Tibial nerve (tissue), 4 donors: ENCODE results near the gene GOLGA6L7. TPM values are rescaled to one million over a fixed set of nuclear protein-coding genes. Genes with fewer than 3 reads are reported as not detected.

Experiments
- DNase-seq, 2 donors: peaks; one replicate each; pipeline ENCODE4 v3.0.0-alpha.2; 2019; ENCODE audit warnings: low spot score in 2 of 2
- H3K27ac ChIP-seq, 4 donors: fragments of 200-600 bp; sonication (generic) in 3 of 4; one replicate each; pipeline ENCODE4 v1.5.1; 2017 to 2019; ENCODE audit warnings: mild to moderate bottlenecking in 1 of 4
- H3K27me3 ChIP-seq, 2 donors: fragments of 200-600 bp; sonication (generic) in 1 of 2; one replicate each; pipeline versions ENCODE4 v1.5.1 to v1.6.0; 2017 to 2019
- H3K36me3 ChIP-seq, 3 donors: fragments of 200-600 bp; sonication (generic); one replicate each; pipeline ENCODE4 v1.5.1; 2018 to 2019
- H3K4me1 ChIP-seq, 4 donors: fragments of 200-600 bp; sonication (generic) in 3 of 4; one replicate each; pipeline ENCODE4 v1.5.1; 2017 to 2019
- H3K4me3 ChIP-seq, 4 donors: fragments of 200-600 bp; sonication (generic) in 3 of 4; one replicate each; pipeline ENCODE4 v1.5.1; 2017 to 2019; ENCODE audit warnings: mild to moderate bottlenecking in 1 of 4, moderate library complexity in 1 of 4
- H3K9me3 ChIP-seq, 4 donors: fragments of 200-600 bp; sonication (generic) in 3 of 4; one replicate each; pipeline ENCODE4 v1.5.1; 2017 to 2019
- EP300 ChIP-seq, 2 donors: sonication (generic); formaldehyde crosslinking; IDR thresholded peaks; one replicate each; pipeline ENCODE4 v1.6.1; 2017; ENCODE audit warnings: antibody characterized with exemption in 2 of 2, mild to moderate bottlenecking in 1 of 2
- POLR2A ChIP-seq, 2 donors: fragments of 450-650 bp; IDR thresholded peaks; one replicate each; pipeline ENCODE4 v1.6.1; 2017; ENCODE audit warnings: antibody characterized with exemption in 2 of 2, mild to moderate bottlenecking in 2 of 2, moderate library complexity in 2 of 2
- WGBS, 2 donors: methylation state at CpG; one replicate each; pipeline ENCODE4 v1.1.5; 2018; 5-methylcytosine and 5-hydroxymethylcytosine counted together
- total RNA-seq, 4 donors: library from RNA; depleted of rRNA; stranded (reverse); fragments of >200 nt; gene quantifications; one replicate each; pipeline ENCODE4 v1.1.0, GENCODE V29; 2016
- TF ChIP-seq, protein P1 (sequence below), 5 experiments: fragments of 200-600 bp in 3 of 5; fragments of 450-650 bp in 2 of 5; sonication (generic) in 3 of 5; IDR thresholded peaks; one replicate each; pipeline ENCODE4 v1.5.1; 2016 to 2019; ENCODE audit warnings: antibody characterized with exemption in 5 of 5, mild to moderate bottlenecking in 3 of 5, moderate library complexity in 2 of 5

The GOLGA6L7 gene
- total RNA-seq, 4 donors from 2014 or later, result not detected

DNA sequence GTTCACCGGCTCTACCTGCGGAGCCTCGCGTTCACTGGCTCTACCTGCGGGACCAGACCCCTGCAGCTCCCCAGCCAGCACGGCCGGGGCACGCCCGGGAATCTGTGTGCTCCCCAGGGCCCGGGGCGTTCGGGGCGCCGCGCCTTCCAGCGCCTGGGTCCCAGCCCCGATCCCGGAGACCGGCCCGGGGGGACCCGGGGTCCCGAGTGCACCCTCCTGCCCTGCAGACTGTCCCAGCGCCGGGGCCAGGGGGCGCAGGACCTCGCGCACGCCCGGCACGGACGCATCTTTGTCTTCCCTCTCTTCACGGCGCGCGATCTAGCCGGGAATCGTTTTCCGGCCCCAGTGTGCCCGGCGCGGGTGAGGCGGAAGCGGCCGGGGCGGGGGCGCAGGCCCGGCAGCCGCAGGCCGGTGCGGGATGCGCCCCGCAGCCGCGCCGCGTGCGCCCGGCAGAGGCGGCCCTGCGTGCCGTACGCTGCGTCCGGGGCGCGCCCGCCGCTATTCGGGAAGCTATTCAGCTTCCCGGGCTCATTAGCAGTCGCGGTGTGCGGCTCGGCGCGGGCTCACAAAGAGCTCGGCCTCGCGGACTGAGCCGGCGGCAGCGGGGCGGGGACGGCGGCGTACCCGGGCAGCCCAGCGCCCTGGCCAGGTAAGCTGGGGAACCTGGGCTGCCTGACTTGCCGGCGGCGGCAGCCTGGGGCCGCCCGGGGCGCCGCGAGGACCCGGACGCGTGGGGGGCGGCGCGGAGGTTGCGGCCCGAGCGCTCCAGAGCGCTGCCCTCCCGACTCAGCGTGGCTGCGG is 37.4 kb upstream of the GOLGA6L7 start, which contains the start of gene APBA2:
TSS of gene APBA2 (plus strand) at position 345 of the 801 bp plus-strand sequence. CDS start 167,911 bp downstream, outside the sequence.
- peak within 1 kb of the TSS in 1 of 4 donors; percentile 25 for H3K27ac ChIP-seq
- H3K9me3 ChIP-seq, result no peaks in the 10 kb centered on the region
- H3K4me1 ChIP-seq, result peaks cover 0 to 19% (median 0%) of the 10 kb centered on the region in 4 donors
- DNase-seq, result no peak
- H3K36me3 ChIP-seq, result no peaks in the 10 kb centered on the region
- H3K27me3 ChIP-seq, result peaks cover 0 to 19% of the 10 kb centered on the region in 2 donors
- peak within 1 kb of the TSS; percentile 25 to 59 (median 36) for H3K4me3 ChIP-seq
- WGBS, 2 donors, result 1 to 2% methylated on average over 13 to 29 of the region's 109 CpGs
- no peak for TF ChIP-seq POLR2A (IDR thresholded peaks at IDR 0.05)
- no peak for TF ChIP-seq EP300 (IDR thresholded peaks at IDR 0.05)
- TF ChIP-seq, protein P1, sequence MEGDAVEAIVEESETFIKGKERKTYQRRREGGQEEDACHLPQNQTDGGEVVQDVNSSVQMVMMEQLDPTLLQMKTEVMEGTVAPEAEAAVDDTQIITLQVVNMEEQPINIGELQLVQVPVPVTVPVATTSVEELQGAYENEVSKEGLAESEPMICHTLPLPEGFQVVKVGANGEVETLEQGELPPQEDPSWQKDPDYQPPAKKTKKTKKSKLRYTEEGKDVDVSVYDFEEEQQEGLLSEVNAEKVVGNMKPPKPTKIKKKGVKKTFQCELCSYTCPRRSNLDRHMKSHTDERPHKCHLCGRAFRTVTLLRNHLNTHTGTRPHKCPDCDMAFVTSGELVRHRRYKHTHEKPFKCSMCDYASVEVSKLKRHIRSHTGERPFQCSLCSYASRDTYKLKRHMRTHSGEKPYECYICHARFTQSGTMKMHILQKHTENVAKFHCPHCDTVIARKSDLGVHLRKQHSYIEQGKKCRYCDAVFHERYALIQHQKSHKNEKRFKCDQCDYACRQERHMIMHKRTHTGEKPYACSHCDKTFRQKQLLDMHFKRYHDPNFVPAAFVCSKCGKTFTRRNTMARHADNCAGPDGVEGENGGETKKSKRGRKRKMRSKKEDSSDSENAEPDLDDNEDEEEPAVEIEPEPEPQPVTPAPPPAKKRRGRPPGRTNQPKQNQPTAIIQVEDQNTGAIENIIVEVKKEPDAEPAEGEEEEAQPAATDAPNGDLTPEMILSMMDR (IDR thresholded peaks at IDR 0.05), result no peak

DNA sequence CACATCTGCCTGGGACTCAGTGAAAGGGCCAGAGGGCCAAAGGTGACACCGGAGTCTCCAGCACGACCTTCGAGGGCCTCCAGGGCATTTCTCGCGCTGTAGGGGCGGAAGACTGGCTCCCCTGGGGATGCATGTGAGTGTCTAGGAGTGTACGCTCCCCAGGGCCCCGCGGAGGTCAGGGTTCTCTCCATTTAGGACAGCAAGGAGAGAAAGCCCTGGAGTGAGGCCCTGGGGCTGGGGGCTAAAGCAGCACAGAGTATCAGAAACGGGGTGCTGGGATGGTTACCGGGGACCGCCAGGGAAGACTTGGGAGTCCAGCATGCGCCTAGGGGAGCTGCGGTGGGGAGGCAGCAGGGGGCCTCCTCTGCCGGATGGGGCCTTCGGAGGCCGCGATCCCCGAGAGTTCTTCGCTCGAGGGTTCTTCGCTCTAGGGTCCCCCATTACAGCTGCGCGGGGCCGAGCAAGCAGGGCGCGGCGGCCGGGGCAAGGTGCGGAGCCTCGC is 36.7 kb upstream of the GOLGA6L7 start:
- 27 to 38% methylated on average over 20 to 27 of the region's 31 CpGs for WGBS, 2 donors
- DNase-seq, result no peak

DNA sequence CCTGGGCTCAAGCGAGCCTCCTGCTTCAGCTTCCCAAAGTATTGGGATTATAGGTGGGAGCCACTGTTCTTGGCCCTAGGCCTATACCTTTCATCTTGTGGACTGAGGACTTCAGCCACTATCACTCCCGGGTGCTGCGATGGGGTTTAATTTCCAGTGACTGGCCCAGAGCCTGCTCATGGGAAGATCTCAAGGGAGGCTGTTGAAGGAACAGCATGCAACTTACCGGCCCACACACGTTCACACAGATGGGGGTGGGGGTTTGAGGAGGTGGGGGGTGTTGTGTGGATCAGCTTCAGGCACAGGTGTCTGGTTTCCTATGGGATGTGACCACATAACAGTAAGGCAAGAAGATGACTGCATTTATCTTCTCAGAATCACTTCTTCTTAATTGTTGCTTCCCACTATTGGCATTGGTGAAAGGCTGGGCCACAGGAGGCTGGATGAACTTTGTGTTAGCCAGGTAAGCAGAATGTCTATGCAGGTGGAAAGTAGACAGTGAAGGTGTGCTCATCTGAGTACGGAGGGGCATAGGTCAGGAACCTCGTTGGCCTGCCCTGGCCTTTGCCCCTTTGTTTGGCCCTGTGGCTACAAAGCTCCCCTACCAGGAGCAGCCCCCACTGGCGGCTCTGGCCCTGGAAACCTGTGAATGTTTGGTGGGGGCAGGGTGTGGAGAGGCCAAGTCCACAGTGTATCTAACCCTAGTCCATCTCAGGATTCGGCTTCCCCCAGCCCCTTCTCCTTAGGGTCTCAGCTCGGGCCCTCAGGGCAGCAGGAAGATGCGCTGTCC is 35.9 kb upstream of the GOLGA6L7 start:
- no peaks in the 10 kb centered on the region for H3K9me3 ChIP-seq
- DNase-seq, result no peak
- peaks cover 0 to 19% (median 0%) of the 10 kb centered on the region in 4 donors for H3K4me1 ChIP-seq
- H3K36me3 ChIP-seq, result no peaks in the 10 kb centered on the region
- H3K27ac ChIP-seq, result no peak overlapping the region
- 85 to 92% methylated on average over 10 to 11 of the region's 11 CpGs for WGBS, 2 donors
- H3K4me3 ChIP-seq, result no peak overlapping the region
- peaks cover 0 to 19% of the 10 kb centered on the region in 2 donors for H3K27me3 ChIP-seq
- TF ChIP-seq, protein P1 (IDR thresholded peaks at IDR 0.05), result no peak
- TF ChIP-seq EP300 (IDR thresholded peaks at IDR 0.05) (no peak), POLR2A (IDR thresholded peaks at IDR 0.05) (no peak)

More for the DNA sequence above, 36.7 kb upstream of the GOLGA6L7 start:
- Histone ChIP-seq H3K4me1 (peaks cover 0 to 19% (median 0%) of the 10 kb centered on the region in 4 donors), H3K36me3 (no peaks in the 10 kb centered on the region), H3K9me3 (no peaks in the 10 kb centered on the region), H3K27ac (no peak overlapping the region), H3K4me3 (peak overlapping the region in 3 of 4 donors; percentile 25 to 59 (median 36)), H3K27me3 (peaks cover 0 to 19% of the 10 kb centered on the region in 2 donors)
- TF ChIP-seq, protein P1 (IDR thresholded peaks at IDR 0.05), result no peak
- no peak for TF ChIP-seq EP300 (IDR thresholded peaks at IDR 0.05)
- TF ChIP-seq POLR2A (IDR thresholded peaks at IDR 0.05), result no peak

DNA sequence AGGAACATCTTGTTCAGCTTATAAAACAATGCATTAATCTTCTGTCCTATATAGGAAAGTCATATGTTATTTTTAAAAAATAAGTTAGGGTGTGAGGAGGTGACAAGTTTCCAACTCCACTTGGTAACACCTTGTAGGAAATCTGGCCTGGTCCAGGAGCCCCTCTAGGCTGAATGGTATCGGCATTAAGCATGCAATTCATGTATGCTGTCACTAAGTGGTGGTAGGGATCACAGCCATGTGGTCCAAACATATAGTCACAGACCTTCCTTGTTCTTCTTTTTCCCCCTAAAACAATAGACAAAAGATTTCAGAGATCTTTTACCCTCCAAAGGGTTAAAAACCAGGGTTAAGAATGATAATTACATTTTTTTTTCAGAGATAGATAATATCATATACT is 33.2 kb upstream of the GOLGA6L7 start:
- Histone ChIP-seq H3K9me3 (no peaks in the 10 kb centered on the region), H3K4me3 (no peak overlapping the region), H3K36me3 (no peaks in the 10 kb centered on the region), H3K27ac (no peak overlapping the region), H3K4me1 (peaks cover 0 to 14% (median 0%) of the 10 kb centered on the region in 4 donors), H3K27me3 (peaks cover 0 to 11% of the 10 kb centered on the region in 2 donors)
- no peak for TF ChIP-seq POLR2A (IDR thresholded peaks at IDR 0.05)
- no peak for TF ChIP-seq EP300 (IDR thresholded peaks at IDR 0.05)
- TF ChIP-seq, protein P1 (IDR thresholded peaks at IDR 0.05), result no peak
- no peak for DNase-seq
- WGBS, 2 donors, result 78 to 95% methylated on average over 1 of the region's 1 CpG
